Activated CD4-positive, alpha-beta T cell treated with anti-CD3 and anti-CD28 coated beads for 24 hours (primary cell): Measurements from ENCODE around the gene ZNF260.

ENCODE experiments used
- DNase-seq, 2 donors: peaks; one replicate each; pipeline ENCODE4 v3.0.0-alpha.2; 2020; ENCODE audit warnings: low read depth in 2 of 2

The ZNF260 gene

DNA sequence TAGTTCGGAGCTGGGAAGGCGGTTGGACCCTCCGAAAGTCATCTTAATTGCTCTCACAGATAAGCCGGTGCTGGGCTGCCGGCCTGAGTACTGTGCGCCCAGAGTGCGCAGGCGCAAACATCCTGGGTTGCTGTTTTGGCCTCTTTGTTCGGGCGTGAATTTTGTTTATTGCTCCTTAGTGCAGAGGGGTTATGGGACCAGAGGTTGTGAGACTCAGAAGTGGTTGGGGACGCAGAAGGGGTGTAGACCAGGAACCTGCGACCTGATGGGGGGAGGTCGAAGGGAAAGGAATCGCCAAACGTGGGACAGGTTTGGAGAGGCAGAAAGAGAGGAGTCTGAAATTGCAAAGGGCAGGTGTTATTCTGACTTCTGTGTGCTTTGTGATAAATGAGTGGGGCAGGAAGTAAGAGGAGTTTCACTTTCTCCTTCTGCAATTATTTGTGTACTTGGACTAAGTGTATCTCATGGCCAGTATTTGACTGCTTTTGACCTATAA is 38.1 kb downstream of the ZNF260 start:
- peak; percentile 42 to 50 for DNase-seq

GRCh38 chr19:36489118-36489919 is 38.8 kb downstream of the ZNF260 start, which contains the start of gene ZNF566:
Gene ZNF566 (minus strand): TSS chr19:36489561. CDS start chr19:36476557, 13,004 bp downstream.
- DNase-seq: peak; percentile 81 to 92

DNA sequence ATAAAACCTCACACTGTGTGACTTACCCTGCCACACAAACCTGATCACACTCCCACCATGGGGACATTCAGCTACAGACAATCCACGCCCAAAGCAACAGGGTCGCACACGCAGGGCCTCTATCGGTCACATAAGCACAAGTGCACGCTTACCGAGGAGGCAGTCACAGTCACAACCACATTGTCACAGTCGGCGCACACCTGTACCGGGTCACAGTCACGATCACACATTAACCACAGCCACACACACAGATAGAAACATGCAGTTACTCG is 39.3 kb downstream of the ZNF260 start:
- no peak for DNase-seq

DNA sequence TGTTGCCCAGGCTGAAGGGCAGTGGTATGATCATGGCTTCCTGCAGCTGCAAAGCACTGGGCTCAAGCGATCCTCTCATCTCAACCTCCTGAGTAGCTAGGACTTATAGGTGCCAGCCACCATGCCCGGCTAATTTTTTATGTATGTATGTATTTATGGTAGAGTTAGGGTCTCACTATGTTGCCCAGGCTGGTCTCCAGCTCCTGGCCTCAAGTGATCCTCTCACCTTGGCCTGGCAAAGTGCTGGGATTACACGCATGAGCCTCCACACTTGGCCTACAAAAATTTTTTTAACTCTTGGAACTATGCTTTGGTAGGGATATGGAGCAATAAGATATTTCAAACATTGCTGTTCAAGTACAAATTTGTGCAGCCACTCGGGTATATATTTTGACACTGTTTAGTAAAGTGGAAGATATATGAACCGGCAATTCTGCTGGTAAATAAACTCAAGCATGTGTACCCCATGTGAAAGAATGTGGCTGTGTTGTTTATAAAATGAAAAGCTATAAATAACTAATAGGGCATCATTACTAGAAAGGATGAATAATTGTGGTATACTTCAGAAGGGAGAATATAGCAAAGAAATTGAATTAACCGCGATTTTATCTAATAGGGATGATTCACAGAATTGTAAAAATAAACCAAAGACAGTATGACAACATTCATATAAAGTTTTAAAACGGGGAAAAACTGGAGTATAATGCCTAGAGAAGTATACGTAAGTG is 39.8 kb downstream of the ZNF260 start:
- no peak for DNase-seq

DNA sequence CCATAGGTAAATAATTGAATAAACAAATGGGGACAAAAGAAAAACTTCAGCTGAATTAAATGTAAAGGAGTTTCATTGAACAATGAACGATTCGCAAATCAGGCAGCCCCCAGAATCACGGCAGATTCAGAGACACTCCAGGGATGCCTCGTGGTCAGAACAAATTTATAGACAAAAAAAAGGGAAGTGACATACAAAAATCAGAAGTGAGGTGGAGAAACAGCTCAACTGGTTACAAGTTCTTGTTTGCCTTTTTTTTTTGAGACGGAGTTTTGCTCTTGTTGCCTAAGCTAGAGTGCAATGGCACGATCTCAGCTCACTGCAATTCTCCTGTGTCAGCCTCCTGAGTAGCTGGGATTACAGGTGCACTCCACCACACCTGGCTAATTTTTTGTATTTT is 44.4 kb downstream of the ZNF260 start:
- no peak for DNase-seq

DNA sequence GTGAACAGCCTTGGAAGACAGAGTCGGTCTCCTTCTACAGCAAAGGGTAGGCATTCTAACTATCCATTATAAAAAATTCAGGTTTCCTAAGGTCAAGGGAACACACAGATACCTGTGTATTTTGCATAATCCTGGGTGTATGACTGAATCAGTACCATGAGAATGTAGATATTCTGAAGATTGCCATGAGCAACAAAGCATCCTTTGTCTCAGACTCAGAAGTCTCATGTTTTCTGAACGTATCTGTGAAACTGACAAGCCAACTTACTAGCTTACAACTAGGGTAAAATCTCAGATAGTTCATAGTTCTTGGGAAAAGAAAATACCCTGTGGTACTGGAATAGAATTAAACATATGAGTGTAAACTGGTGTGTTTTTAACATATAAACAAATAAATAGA is 45.2 kb downstream of the ZNF260 start:
- DNase-seq: no peak
